ENCODE data around the gene MYBPC1. TPM values are rescaled to one million over a fixed set of nuclear protein-coding genes. Genes with fewer than 3 reads are reported as not detected.

MYBPC1 gene
- total RNA-seq, 2 donors from 2014 or later, result 0.49 to 1.5 TPM

GRCh38 chr12:101563212-101563611, 31.6 kb upstream of the MYBPC1 start:
- no peak for TF ChIP-seq CTCF (IDR thresholded peaks at IDR 0.05)
- H3K9me3 ChIP-seq, result no peaks in the 10 kb centered on the region

GRCh38 chr12:101564912-101565311, 29.9 kb upstream of the MYBPC1 start:
- no peak for TF ChIP-seq CTCF (IDR thresholded peaks at IDR 0.05)
- Histone ChIP-seq H3K36me3 (no peaks in the 10 kb centered on the region), H3K27ac (no peak overlapping the region), H3K4me1 (ENCODE audit: control insufficient read depth in 1 of 2, low read depth in 2 of 2) (peaks cover 0 to 1% of the 10 kb centered on the region in 2 donors), H3K4me3 (no peak overlapping the region), H3K27me3 (replicated peaks; ENCODE audit: insufficient read depth) (no peaks in the 10 kb centered on the region), H3K9me3 (no peaks in the 10 kb centered on the region)
- DNase-seq (ENCODE audit: low spot score) (no peak), ATAC-seq (ENCODE audit: insufficient number of reproducible peaks, low FRiP score, low read depth) (no peak)

More at GRCh38 chr12:101563212-101563611, 31.6 kb upstream of the MYBPC1 start:
- H3K36me3 ChIP-seq, result no peaks in the 10 kb centered on the region
- DNase-seq (ENCODE audit: low spot score) (no peak), ATAC-seq (ENCODE audit: insufficient number of reproducible peaks, low FRiP score, low read depth) (no peak)
- no peak overlapping the region for H3K4me3 ChIP-seq
- no peaks in the 10 kb centered on the region for H3K27me3 ChIP-seq (replicated peaks; ENCODE audit: insufficient read depth)
- no peaks in the 10 kb centered on the region for H3K4me1 ChIP-seq (ENCODE audit: control insufficient read depth in 1 of 2, low read depth in 2 of 2)
- H3K27ac ChIP-seq, result no peak overlapping the region

GRCh38 chr12:101566318-101566717, 28.5 kb upstream of the MYBPC1 start:
- no peak overlapping the region for H3K27ac ChIP-seq
- no peaks in the 10 kb centered on the region for H3K9me3 ChIP-seq
- H3K4me3 ChIP-seq, result no peak overlapping the region
- TF ChIP-seq CTCF (IDR thresholded peaks at IDR 0.05), result no peak
- no peak for DNase-seq (ENCODE audit: low spot score)
- peaks cover 0 to 7% of the 10 kb centered on the region in 2 donors for H3K4me1 ChIP-seq (ENCODE audit: control insufficient read depth in 1 of 2, low read depth in 2 of 2)
- ATAC-seq (ENCODE audit: insufficient number of reproducible peaks, low FRiP score, low read depth), result no peak
- no peaks in the 10 kb centered on the region for H3K36me3 ChIP-seq
- no peaks in the 10 kb centered on the region for H3K27me3 ChIP-seq (replicated peaks; ENCODE audit: insufficient read depth)

GRCh38 chr12:101567918-101568317, 26.9 kb upstream of the MYBPC1 start:
- DNase-seq (ENCODE audit: low spot score), result no peak
- Histone ChIP-seq H3K27me3 (replicated peaks; ENCODE audit: insufficient read depth) (no peaks in the 10 kb centered on the region), H3K36me3 (no peaks in the 10 kb centered on the region), H3K4me1 (ENCODE audit: control insufficient read depth in 1 of 2, low read depth in 2 of 2) (peaks cover 0 to 7% of the 10 kb centered on the region in 2 donors), H3K9me3 (no peaks in the 10 kb centered on the region), H3K27ac (no peak overlapping the region), H3K4me3 (no peak overlapping the region)
- no peak for TF ChIP-seq CTCF (IDR thresholded peaks at IDR 0.05)
- ATAC-seq (ENCODE audit: insufficient number of reproducible peaks, low FRiP score, low read depth), result no peak

GRCh38 chr12:101570047-101570446, 24.7 kb upstream of the MYBPC1 start:
- Histone ChIP-seq H3K4me1 (ENCODE audit: control insufficient read depth in 1 of 2, low read depth in 2 of 2) (peaks cover 0 to 7% of the 10 kb centered on the region in 2 donors), H3K9me3 (no peaks in the 10 kb centered on the region), H3K4me3 (no peak overlapping the region), H3K27ac (no peak overlapping the region), H3K27me3 (replicated peaks; ENCODE audit: insufficient read depth) (no peaks in the 10 kb centered on the region), H3K36me3 (no peaks in the 10 kb centered on the region)
- TF ChIP-seq CTCF (IDR thresholded peaks at IDR 0.05), result peak; percentile 26
- DNase-seq (ENCODE audit: low spot score), result no peak
- ATAC-seq (ENCODE audit: insufficient number of reproducible peaks, low FRiP score, low read depth), result no peak
